C4-2B (cell line): Measurements from ENCODE around the gene CISTR.

Source experiments
- CTCF ChIP-seq: fragments of 450-650 bp; conservative IDR thresholded peaks from 2 replicates; pipeline ENCODE4 v1.5.1; 2017; ENCODE audit warnings: mild to moderate bottlenecking
- ZFX ChIP-seq: fragments of 450-650 bp; IDR thresholded peaks from 2 replicates; pipeline ENCODE4 v1.6.1; 2017

- TF ChIP-seq CTCF (no peak), ZFX (no peak)
Measured at GRCh38 chr12:53752621-53753020, 842 bp upstream of the CISTR start.
